ENCODE measurements around the gene KRT76. TPM values are rescaled to one million over a fixed set of nuclear protein-coding genes. Genes with fewer than 3 reads are reported as not detected.

The KRT76 gene
- total RNA-seq, 1 experiment from 2014 or later, result not detected

- ChIA-PET CTCF (interaction anchor here (1.0 kb wide), 1 partner anchor 85 kb away, joined by 7 read pairs; no protein-coding TSS in a partner anchor), POLR2A (ENCODE audit: unreplicated experiment) (no interaction called here)
- H3K4me2 ChIP-seq (ENCODE audit: low read length), result peak overlapping the region; percentile 32; the same call in 1 of the 2 replicates
- H3K4me3 ChIP-seq (ENCODE audit: low read length), result no peak overlapping the region
- H2AFZ ChIP-seq (ENCODE audit: low read length), result no peak overlapping the region
- BruUV-seq (replicated peaks), result no TSS peak
- no peaks in the 10 kb centered on the region for H3K79me2 ChIP-seq (ENCODE audit: low read length)
- peaks cover 47% of the 10 kb centered on the region for H3K4me1 ChIP-seq (ENCODE audit: insufficient read depth, low read length)
- TF ChIP-seq EZH2 (IDR thresholded peaks at IDR 0.05; ENCODE audit: low read length, unreplicated experiment) (no peak), EZH2phosphoT487 (IDR thresholded peaks at IDR 0.05; ENCODE audit: borderline replicate concordance, low read length) (no peak), CTCF (conservative IDR thresholded peaks at IDR 0.05; ENCODE audit: low read depth, low read length) (no peak)
- intact Hi-C loops (cut with micrococcal nuclease), result no loop called here
- H3F3A ChIP-seq (ENCODE audit: low read length, unreplicated experiment), result no peaks in the 10 kb centered on the region
- peak overlapping the region; percentile 71 for H3K9ac ChIP-seq (ENCODE audit: low read length)
- no peaks in the 10 kb centered on the region for H3K9me2 ChIP-seq (replicated peaks; ENCODE audit: low read length)
- no peaks in the 10 kb centered on the region for H3K36me3 ChIP-seq (ENCODE audit: low read depth, low read length)
- peak; percentile 85 for DNase-seq
- peak overlapping the region; percentile 96 for H3K27ac ChIP-seq (ENCODE audit: low read length)
- H4K20me1 ChIP-seq (ENCODE audit: low read length), result no peaks in the 10 kb centered on the region
- no peaks in the 10 kb centered on the region for H3K9me3 ChIP-seq (ENCODE audit: low read length)
- ATAC-seq, result peak; percentile 43
- no peaks in the 10 kb centered on the region for H3K27me3 ChIP-seq (ENCODE audit: low read length)
These were observed 17.6 kb upstream of the KRT76 start for GRCh38 chr12:52794479-52795331.

- Histone ChIP-seq H3K79me2 (ENCODE audit: low read length) (no peaks in the 10 kb centered on the region), H3K36me3 (ENCODE audit: low read depth, low read length) (no peaks in the 10 kb centered on the region), H3K9me2 (replicated peaks; ENCODE audit: low read length) (no peaks in the 10 kb centered on the region), H3K4me1 (ENCODE audit: insufficient read depth, low read length) (peaks cover 25% of the 10 kb centered on the region), H3K9me3 (ENCODE audit: low read length) (no peaks in the 10 kb centered on the region), H3K9ac (ENCODE audit: low read length) (no peak overlapping the region), H3F3A (ENCODE audit: low read length, unreplicated experiment) (no peaks in the 10 kb centered on the region), H3K4me2 (ENCODE audit: low read length) (no peak overlapping the region), H4K20me1 (ENCODE audit: low read length) (no peaks in the 10 kb centered on the region), H3K27ac (ENCODE audit: low read length) (no peak overlapping the region), H3K27me3 (ENCODE audit: low read length) (no peaks in the 10 kb centered on the region), H3K4me3 (ENCODE audit: low read length) (no peak overlapping the region), H2AFZ (ENCODE audit: low read length) (no peak overlapping the region)
- ChIA-PET CTCF (no interaction called here), POLR2A (ENCODE audit: unreplicated experiment) (interaction anchor here (0.6 kb wide), 1 partner anchor 83 kb away, joined by 5 read pairs; no protein-coding TSS in a partner anchor)
- BruUV-seq (replicated peaks), result no TSS peak
- intact Hi-C loops (cut with micrococcal nuclease), result no loop called here
- TF ChIP-seq EZH2 (IDR thresholded peaks at IDR 0.05; ENCODE audit: low read length, unreplicated experiment) (no peak), CTCF (conservative IDR thresholded peaks at IDR 0.05; ENCODE audit: low read depth, low read length) (no peak), EZH2phosphoT487 (IDR thresholded peaks at IDR 0.05; ENCODE audit: borderline replicate concordance, low read length) (no peak)
- ATAC-seq (no peak), DNase-seq (no peak)
These were observed 15.3 kb upstream of the KRT76 start for GRCh38 chr12:52792185-52793029.

Data from PC-3 (cell line).